ENCODE measurements around the gene COL19A1. TPM values are rescaled to one million over a fixed set of nuclear protein-coding genes. Genes with fewer than 3 reads are reported as not detected.

COL19A1 gene
- polyA plus RNA-seq, 1 donor (not counting 4 experiments of a cell fraction or from before 2014, with no cell fraction given) = not detected

DNA sequence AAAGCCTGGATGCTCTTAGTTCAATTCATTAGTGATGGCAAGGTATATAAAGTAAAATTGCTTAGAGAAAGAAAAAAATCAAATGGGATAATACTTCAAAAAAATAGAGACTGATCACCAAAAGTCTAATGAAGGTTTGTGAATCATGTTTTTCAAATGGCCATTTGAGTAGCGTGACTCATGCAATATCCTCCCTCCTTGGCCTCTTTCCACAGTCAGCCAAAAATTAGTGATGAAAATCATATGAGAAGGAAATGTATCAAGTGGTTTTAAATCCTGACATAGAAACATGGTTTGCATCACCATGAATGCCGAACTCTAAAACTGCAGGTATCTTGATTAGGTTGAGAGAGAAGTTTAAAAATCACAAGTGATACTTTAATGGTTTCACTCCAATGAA is 1.2 kb upstream of the COL19A1 start:
- no peak overlapping the region for H3K4me2 ChIP-seq (ENCODE audit: control insufficient read depth, extremely low read depth, insufficient read depth, low read depth, low read length)
- H3K27me3 ChIP-seq (ENCODE audit: control insufficient read depth, extremely low read depth, insufficient read depth, low read length) = peaks cover 30% of the 10 kb centered on the region
- dilution Hi-C loops (cut with MboI; ENCODE audit: extremely low pct_ligation_motif_present, low sequenced_read_pairs) = no loop called here
- no peak overlapping the region for H3K4me3 ChIP-seq (ENCODE audit: control insufficient read depth in 2 of 3, extremely low read depth in 1 of 3, insufficient read depth in 2 of 3, low read depth in 1 of 3, low read length in 3 of 3)
- H4K20me1 ChIP-seq (ENCODE audit: control insufficient read depth, extremely low read depth, insufficient read depth, low read length) = no peaks in the 10 kb centered on the region
- no peak overlapping the region for H3K9ac ChIP-seq (ENCODE audit: control insufficient read depth, extremely low read depth, insufficient read depth, low read length)
- FAIRE-seq (no peak), DNase-seq (ENCODE audit: low read depth, low spot score) (no peak)
- H3K79me2 ChIP-seq (ENCODE audit: control insufficient read depth, insufficient read depth, low read length) = no peaks in the 10 kb centered on the region
- TF ChIP-seq, protein P1, sequence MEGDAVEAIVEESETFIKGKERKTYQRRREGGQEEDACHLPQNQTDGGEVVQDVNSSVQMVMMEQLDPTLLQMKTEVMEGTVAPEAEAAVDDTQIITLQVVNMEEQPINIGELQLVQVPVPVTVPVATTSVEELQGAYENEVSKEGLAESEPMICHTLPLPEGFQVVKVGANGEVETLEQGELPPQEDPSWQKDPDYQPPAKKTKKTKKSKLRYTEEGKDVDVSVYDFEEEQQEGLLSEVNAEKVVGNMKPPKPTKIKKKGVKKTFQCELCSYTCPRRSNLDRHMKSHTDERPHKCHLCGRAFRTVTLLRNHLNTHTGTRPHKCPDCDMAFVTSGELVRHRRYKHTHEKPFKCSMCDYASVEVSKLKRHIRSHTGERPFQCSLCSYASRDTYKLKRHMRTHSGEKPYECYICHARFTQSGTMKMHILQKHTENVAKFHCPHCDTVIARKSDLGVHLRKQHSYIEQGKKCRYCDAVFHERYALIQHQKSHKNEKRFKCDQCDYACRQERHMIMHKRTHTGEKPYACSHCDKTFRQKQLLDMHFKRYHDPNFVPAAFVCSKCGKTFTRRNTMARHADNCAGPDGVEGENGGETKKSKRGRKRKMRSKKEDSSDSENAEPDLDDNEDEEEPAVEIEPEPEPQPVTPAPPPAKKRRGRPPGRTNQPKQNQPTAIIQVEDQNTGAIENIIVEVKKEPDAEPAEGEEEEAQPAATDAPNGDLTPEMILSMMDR (optimal IDR thresholded peaks at IDR 0.05 in 1 of 3, IDR thresholded peaks at IDR 0.05 in 1 of 3, conservative IDR thresholded peaks at IDR 0.05 in 1 of 3; ENCODE audit: extremely low read depth in 1 of 3, insufficient read depth in 2 of 3, low read length in 3 of 3) = no peak
- no peak for TF ChIP-seq EZH2 (IDR thresholded peaks at IDR 0.05; ENCODE audit: low read length)
- H3K36me3 ChIP-seq (ENCODE audit: control insufficient read depth in 2 of 2, extremely low read depth in 1 of 2, insufficient read depth in 2 of 2, low read length in 2 of 2) = no peaks in the 10 kb centered on the region
- H3K4me1 ChIP-seq (ENCODE audit: control insufficient read depth, extremely low read depth, insufficient read depth, low read length) = peaks cover 19% of the 10 kb centered on the region
- H3K9me1 ChIP-seq (ENCODE audit: control insufficient read depth, extremely low read depth, insufficient read depth, low read length) = no peaks in the 10 kb centered on the region
- H2AFZ ChIP-seq (ENCODE audit: control insufficient read depth, low read length) = no peak overlapping the region
- no peak overlapping the region for H3K27ac ChIP-seq (ENCODE audit: control insufficient read depth, insufficient read depth, low read length)
- H3K9me3 ChIP-seq (ENCODE audit: control insufficient read depth, low read depth, low read length) = no peaks in the 10 kb centered on the region

DNA sequence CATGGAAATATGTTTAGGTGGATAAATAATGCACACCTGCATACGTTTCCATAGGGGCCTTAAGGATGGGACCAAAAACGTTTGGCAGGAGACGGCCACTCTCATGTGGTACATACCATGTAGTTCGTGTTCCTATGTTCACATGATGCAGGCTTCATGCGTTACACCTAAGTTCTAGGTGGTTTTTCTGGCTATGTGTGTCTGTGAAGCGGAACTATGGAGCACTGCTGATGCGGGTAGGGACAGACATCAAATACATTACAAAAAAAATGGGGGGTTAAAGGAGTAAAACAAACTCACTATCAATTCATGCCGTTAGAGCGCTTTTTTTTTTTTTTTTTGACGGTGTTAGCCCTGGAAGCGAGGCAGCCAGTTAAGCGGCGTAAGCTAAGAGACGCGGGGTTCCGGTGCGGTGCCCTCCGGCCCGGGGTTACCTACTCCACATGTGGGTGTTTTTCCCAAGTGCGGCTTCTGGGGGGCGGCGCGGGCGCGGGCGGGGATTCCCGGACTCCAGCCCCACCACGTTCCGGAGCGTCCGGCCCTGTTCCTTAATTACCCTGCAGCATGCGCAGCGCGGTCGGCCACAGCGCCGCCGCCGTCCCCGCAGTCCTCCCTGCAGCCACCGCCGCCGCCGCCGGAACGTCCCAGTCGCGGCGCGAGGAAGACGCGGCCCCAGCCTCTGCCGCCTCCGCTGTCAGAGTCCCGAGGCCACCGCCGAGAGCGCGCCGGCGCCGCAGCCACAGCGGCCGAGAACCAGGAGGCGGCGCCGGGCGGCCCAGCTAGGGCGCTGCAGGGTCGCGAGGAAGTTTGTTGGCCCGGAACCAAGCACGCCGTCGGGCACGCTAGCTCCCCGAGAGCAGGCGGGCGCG is 648 bp downstream of the COL19A1 start:
- TF ChIP-seq, protein P1 (optimal IDR thresholded peaks at IDR 0.05 in 1 of 3, IDR thresholded peaks at IDR 0.05 in 1 of 3, conservative IDR thresholded peaks at IDR 0.05 in 1 of 3; ENCODE audit: extremely low read depth in 1 of 3, insufficient read depth in 2 of 3, low read length in 3 of 3) = peak in 1 of 3 experiments; percentile 3
- peak; percentile 86 for TF ChIP-seq EZH2 (IDR thresholded peaks at IDR 0.05; ENCODE audit: low read length)
- DNase-seq (ENCODE audit: low read depth, low spot score) = no peak
- H3K9me3 ChIP-seq (ENCODE audit: control insufficient read depth, low read depth, low read length) = no peaks in the 10 kb centered on the region
- peak overlapping the region; percentile 32 to 67 (median 58) for H3K4me3 ChIP-seq (ENCODE audit: control insufficient read depth in 2 of 3, extremely low read depth in 1 of 3, insufficient read depth in 2 of 3, low read depth in 1 of 3, low read length in 3 of 3)
- H3K27ac ChIP-seq (ENCODE audit: control insufficient read depth, insufficient read depth, low read length) = no peak overlapping the region
- peak overlapping the region; percentile 40 for H2AFZ ChIP-seq (ENCODE audit: control insufficient read depth, low read length)
- peak overlapping the region; percentile 90 for H3K4me2 ChIP-seq (ENCODE audit: control insufficient read depth, extremely low read depth, insufficient read depth, low read depth, low read length)
- no peaks in the 10 kb centered on the region for H4K20me1 ChIP-seq (ENCODE audit: control insufficient read depth, extremely low read depth, insufficient read depth, low read length)
- peak overlapping the region; percentile 12 for H3K9ac ChIP-seq (ENCODE audit: control insufficient read depth, extremely low read depth, insufficient read depth, low read length)
- no peaks in the 10 kb centered on the region for H3K9me1 ChIP-seq (ENCODE audit: control insufficient read depth, extremely low read depth, insufficient read depth, low read length)
- peak; percentile 44 for FAIRE-seq
- no peaks in the 10 kb centered on the region for H3K79me2 ChIP-seq (ENCODE audit: control insufficient read depth, insufficient read depth, low read length)
- peaks cover 16% of the 10 kb centered on the region for H3K4me1 ChIP-seq (ENCODE audit: control insufficient read depth, extremely low read depth, insufficient read depth, low read length)
- dilution Hi-C loops (cut with MboI; ENCODE audit: extremely low pct_ligation_motif_present, low sequenced_read_pairs) = no loop called here
- H3K36me3 ChIP-seq (ENCODE audit: control insufficient read depth in 2 of 2, extremely low read depth in 1 of 2, insufficient read depth in 2 of 2, low read length in 2 of 2) = no peaks in the 10 kb centered on the region
- H3K27me3 ChIP-seq (ENCODE audit: control insufficient read depth, extremely low read depth, insufficient read depth, low read length) = peaks cover 30% of the 10 kb centered on the region

Measured in keratinocyte (primary cell).